OCI-LY3 (cell line): ENCODE results near the gene ZBTB8A.

ENCODE experiments used
- EZH2phosphoT487 ChIP-seq: fragments of 200-600 bp; shearing (Covaris generic); IDR thresholded peaks from 2 replicates; pipeline ENCODE4 v1.6.1; 2018; ENCODE audit warnings: antibody characterized with exemption, mixed run types, low read depth
- TF ChIP-seq, protein P1 (sequence below): fragments of 200-600, 300-600 bp; sonication (generic); IDR thresholded peaks from 2 replicates; pipeline ENCODE4 v1.5.1; 2014; ENCODE audit warnings: antibody characterized with exemption, low read length, low read depth

DNA sequence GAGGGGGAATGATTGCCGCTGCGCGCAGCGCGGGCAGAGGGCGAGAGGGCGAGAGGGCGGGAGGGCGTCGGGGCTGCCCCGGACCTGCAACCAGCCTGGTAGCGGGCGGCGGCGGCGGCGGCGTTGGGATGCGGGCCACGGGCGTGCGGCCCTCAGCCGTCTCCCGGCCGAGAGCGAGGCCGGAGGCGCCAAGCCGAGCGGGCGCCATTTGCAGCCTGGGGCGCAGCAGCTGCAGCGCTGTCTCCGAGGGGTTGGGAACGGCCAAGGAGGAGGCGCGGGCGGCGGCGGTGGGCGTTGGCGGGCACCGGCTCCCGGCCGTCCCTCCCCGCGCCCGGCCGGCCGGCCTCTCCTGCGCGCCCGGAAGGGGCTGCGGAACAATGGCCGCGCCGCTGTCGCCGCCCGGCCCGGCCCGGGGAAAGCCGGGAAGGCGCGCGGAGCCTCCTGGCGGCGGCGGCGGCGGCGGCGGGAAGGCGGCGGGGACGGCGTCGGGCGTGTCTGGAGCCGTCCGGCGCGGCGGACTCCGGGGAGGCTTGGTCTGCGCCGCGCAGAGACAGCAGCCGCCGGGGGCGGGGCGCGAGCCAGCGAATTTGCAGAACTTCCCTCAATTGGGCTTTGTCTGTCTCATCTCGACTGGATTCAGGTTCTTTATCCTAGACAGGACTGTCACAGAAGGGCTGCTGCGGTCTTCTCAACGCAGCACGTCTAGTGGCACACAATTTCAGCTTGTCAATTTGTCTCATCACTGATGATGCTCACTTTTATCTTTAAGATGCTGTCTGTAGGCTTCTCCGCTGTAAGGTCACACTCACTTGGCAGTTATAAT is 38.6 kb upstream of the ZBTB8A start:
- TF ChIP-seq, protein P1, sequence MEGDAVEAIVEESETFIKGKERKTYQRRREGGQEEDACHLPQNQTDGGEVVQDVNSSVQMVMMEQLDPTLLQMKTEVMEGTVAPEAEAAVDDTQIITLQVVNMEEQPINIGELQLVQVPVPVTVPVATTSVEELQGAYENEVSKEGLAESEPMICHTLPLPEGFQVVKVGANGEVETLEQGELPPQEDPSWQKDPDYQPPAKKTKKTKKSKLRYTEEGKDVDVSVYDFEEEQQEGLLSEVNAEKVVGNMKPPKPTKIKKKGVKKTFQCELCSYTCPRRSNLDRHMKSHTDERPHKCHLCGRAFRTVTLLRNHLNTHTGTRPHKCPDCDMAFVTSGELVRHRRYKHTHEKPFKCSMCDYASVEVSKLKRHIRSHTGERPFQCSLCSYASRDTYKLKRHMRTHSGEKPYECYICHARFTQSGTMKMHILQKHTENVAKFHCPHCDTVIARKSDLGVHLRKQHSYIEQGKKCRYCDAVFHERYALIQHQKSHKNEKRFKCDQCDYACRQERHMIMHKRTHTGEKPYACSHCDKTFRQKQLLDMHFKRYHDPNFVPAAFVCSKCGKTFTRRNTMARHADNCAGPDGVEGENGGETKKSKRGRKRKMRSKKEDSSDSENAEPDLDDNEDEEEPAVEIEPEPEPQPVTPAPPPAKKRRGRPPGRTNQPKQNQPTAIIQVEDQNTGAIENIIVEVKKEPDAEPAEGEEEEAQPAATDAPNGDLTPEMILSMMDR, result no peak
- no peak for TF ChIP-seq EZH2phosphoT487
